WTC11 (cell line): ENCODE results near the gene CACNA2D3. TPM values are rescaled to one million over a fixed set of nuclear protein-coding genes. Genes with fewer than 3 reads are reported as not detected.

ENCODE experiments used
- ATAC-seq: fragments of 200-7000 bp; cut with Tn5 transposase; 2 replicates; pipeline ENCODE4 v1.10.0; 2021; ENCODE audit warnings: mild to moderate bottlenecking, moderate library complexity
- CTCF ChIA-PET: fragments of 300-600 bp; sonication (Branson Sonifier 250); formaldehyde crosslinking; loops from one replicate; lab custom pipeline; 2021; ENCODE audit warnings: antibody characterized with exemption; lab: Charles Lee
- POLR2A ChIA-PET: fragments of 350-600 bp; sonication (Branson Sonifier 250); formaldehyde crosslinking; loops from one replicate; lab custom pipeline; 2021; ENCODE audit warnings: antibody characterized with exemption; lab: Charles Lee
- DNase-seq: peaks from one replicate; pipeline ENCODE4 v3.0.0; 2021; ENCODE audit warnings: low spot score
- H3K27ac Mint-ChIP-seq: 2 replicates; pipeline ENCODE4 v1.8.0; 2021; ENCODE audit warnings: mixed read lengths
- H3K27me3 Mint-ChIP-seq: 2 replicates; pipeline ENCODE4 v1.8.0; 2021; ENCODE audit warnings: low read depth, mild to moderate bottlenecking, moderate library complexity, mixed read lengths
- H3K36me3 Mint-ChIP-seq: 2 replicates; pipeline ENCODE4 v1.8.0; 2021; ENCODE audit warnings: mixed read lengths
- H3K4me1 Mint-ChIP-seq: 2 replicates; pipeline ENCODE4 v1.8.0; 2022; ENCODE audit warnings: mixed read lengths
- H3K4me3 Mint-ChIP-seq: 2 replicates; pipeline ENCODE4 v1.8.0; 2021; ENCODE audit warnings: mild to moderate bottlenecking, moderate library complexity, mixed read lengths
- H3K9me3 Mint-ChIP-seq: 2 replicates; pipeline ENCODE4 v1.8.0; 2021; ENCODE audit warnings: mixed read lengths
- E2F4 ChIP-seq: sonication (generic); formaldehyde crosslinking; IDR thresholded peaks from 2 replicates; pipeline ENCODE4 v1.8.1; 2022; ENCODE audit warnings: low read depth, mild to moderate bottlenecking, moderate library complexity, missing genetic modification reagents, borderline replicate concordance
- ERG ChIP-seq: fragments of 250-450 bp; sonication (Bioruptor Pico); IDR thresholded peaks from 2 replicates; pipeline ENCODE4 v1.8.0; 2021; ENCODE audit warnings: mild to moderate bottlenecking
- GRHL2 ChIP-seq: fragments of 250-450 bp; sonication (Bioruptor Pico); IDR thresholded peaks from 2 replicates; pipeline ENCODE4 v1.8.0; 2022; ENCODE audit warnings: mild to moderate bottlenecking, moderate library complexity; ENCODE audit not compliant: insufficient replicate concordance, severe bottlenecking
- GTF2I ChIP-seq: fragments of 250-450 bp; sonication (Bioruptor Pico); conservative IDR thresholded peaks from 2 replicates; pipeline ENCODE4 v1.4.0; 2021; ENCODE audit warnings: mild to moderate bottlenecking
- HMGA2 ChIP-seq: fragments of 250-450 bp; sonication (Bioruptor Pico); IDR thresholded peaks from 2 replicates; pipeline ENCODE4 v1.4.0; 2021; ENCODE audit warnings: mild to moderate bottlenecking, moderate library complexity
- IRF2 ChIP-seq: sonication (generic); formaldehyde crosslinking; IDR thresholded peaks from 2 replicates; pipeline ENCODE4 v1.8.0; 2022; ENCODE audit warnings: low read depth, missing genetic modification reagents, borderline replicate concordance
- MLX ChIP-seq: sonication (generic); formaldehyde crosslinking; IDR thresholded peaks from 2 replicates; pipeline ENCODE4 v1.8.1; 2023; ENCODE audit warnings: mild to moderate bottlenecking, missing genetic modification reagents, moderate library complexity
- NFATC4 ChIP-seq: fragments of 250-450 bp; sonication (Bioruptor Pico); IDR thresholded peaks from 2 replicates; pipeline ENCODE4 v1.9.0; 2021; ENCODE audit warnings: mild to moderate bottlenecking
- NFE2L1 ChIP-seq: sonication (generic); formaldehyde crosslinking; IDR thresholded peaks from 2 replicates; pipeline ENCODE4 v1.8.1; 2023; ENCODE audit warnings: missing genetic modification reagents
- NR2C2 ChIP-seq: sonication (generic); formaldehyde crosslinking; IDR thresholded peaks from 2 replicates; pipeline ENCODE4 v1.8.0; 2022; ENCODE audit warnings: mild to moderate bottlenecking, missing genetic modification reagents
- PRRX2 ChIP-seq: fragments of 250-450 bp; sonication (Bioruptor Pico); IDR thresholded peaks from 2 replicates; pipeline ENCODE4 v1.8.0; 2021; ENCODE audit warnings: mild to moderate bottlenecking
- SMAD4 ChIP-seq: sonication (generic); formaldehyde crosslinking; IDR thresholded peaks from 2 replicates; pipeline ENCODE4 v1.8.0; 2022; ENCODE audit warnings: mild to moderate bottlenecking, missing genetic modification reagents
- ZBTB21 ChIP-seq: sonication (generic); formaldehyde crosslinking; IDR thresholded peaks from 2 replicates; pipeline ENCODE4 v1.8.1; 2023; ENCODE audit warnings: mild to moderate bottlenecking, missing genetic modification reagents, borderline replicate concordance
- ZMAT4 ChIP-seq: fragments of 250-450 bp; sonication (Bioruptor Pico); IDR thresholded peaks from 2 replicates; pipeline ENCODE4 v1.9.0; 2021; ENCODE audit warnings: mild to moderate bottlenecking
- ZNF281 ChIP-seq: sonication (generic); formaldehyde crosslinking; IDR thresholded peaks from 2 replicates; pipeline ENCODE4 v1.8.0; 2023; ENCODE audit warnings: mild to moderate bottlenecking, missing genetic modification reagents
- ZNF416 ChIP-seq: fragments of 250-450 bp; sonication (Bioruptor Pico); IDR thresholded peaks from 2 replicates; pipeline ENCODE4 v1.9.0; 2021; ENCODE audit warnings: mild to moderate bottlenecking, inconsistent platforms
- ZNF425 ChIP-seq: fragments of 250-450 bp; sonication (Bioruptor Pico); conservative IDR thresholded peaks from 2 replicates; pipeline ENCODE4 v1.9.0; 2021; ENCODE audit warnings: mild to moderate bottlenecking
- ZNF671 ChIP-seq: fragments of 250-450 bp; sonication (Bioruptor Pico); IDR thresholded peaks from 2 replicates; pipeline ENCODE4 v1.8.0; 2021; ENCODE audit warnings: mild to moderate bottlenecking
- total RNA-seq: library from RNA; stranded (reverse); gene quantifications from 3 replicates; pipeline ENCODE4 v1.2.3, GENCODE V29; 2021
- TF ChIP-seq, protein P1 (sequence below): sonication (generic); formaldehyde crosslinking; IDR thresholded peaks from 2 replicates; pipeline ENCODE4 v1.8.1; 2022; ENCODE audit warnings: low read depth, missing genetic modification reagents, borderline replicate concordance
- TF ChIP-seq, protein P2 (sequence below): fragments of 250-450 bp; sonication (Bioruptor Pico); IDR thresholded peaks from 2 replicates; pipeline ENCODE4 v1.9.0; 2021; ENCODE audit warnings: mild to moderate bottlenecking
- TF ChIP-seq, protein P3 (sequence below): sonication (generic); formaldehyde crosslinking; IDR thresholded peaks from 2 replicates; pipeline ENCODE4 v1.8.1; 2022; ENCODE audit warnings: mild to moderate bottlenecking, moderate library complexity, missing genetic modification reagents

CACNA2D3 gene
- total RNA-seq, 1 experiment from 2014 or later: 5.0 TPM

GRCh38 chr3:54631516-54632325 lies 509.4 kb downstream of the CACNA2D3 start:
- ChIA-PET CTCF (interaction anchor here (1.7 to 1.9 kb wide), 2 partner anchors 93 to 198 kb away, joined by 6 read pairs; no protein-coding TSS in a partner anchor), POLR2A (interaction anchor here (1.2 to 3.2 kb wide), 3 partner anchors 9 to 199 kb away, joined by 3 to 17 read pairs (median 4); no protein-coding TSS in a partner anchor)
- Mint-ChIP-seq H3K4me1 (peaks cover 27% of the 10 kb centered on the region), H3K4me3 (no peak overlapping the region), H3K27ac (peak overlapping the region; percentile 33; the same call in 1 of the 2 replicates), H3K36me3 (peaks cover 6% of the 10 kb centered on the region), H3K9me3 (peaks cover 18% of the 10 kb centered on the region), H3K27me3 (no peaks in the 10 kb centered on the region)
- DNase-seq (no peak), ATAC-seq (no peak)
- TF ChIP-seq ZNF425 (CRISPR knock-in tag): peak; percentile 93
- TF ChIP-seq HMGA2 (CRISPR knock-in tag): no peak
- no peak for TF ChIP-seq ZNF281 (CRISPR knock-in tag)
- TF ChIP-seq NR2C2 (CRISPR knock-in tag): no peak
- TF ChIP-seq E2F4 (CRISPR knock-in tag): no peak
- TF ChIP-seq ZMAT4 (CRISPR knock-in tag): peak; percentile 85; the same call in 1 of the 2 replicates
- TF ChIP-seq, protein P1, sequence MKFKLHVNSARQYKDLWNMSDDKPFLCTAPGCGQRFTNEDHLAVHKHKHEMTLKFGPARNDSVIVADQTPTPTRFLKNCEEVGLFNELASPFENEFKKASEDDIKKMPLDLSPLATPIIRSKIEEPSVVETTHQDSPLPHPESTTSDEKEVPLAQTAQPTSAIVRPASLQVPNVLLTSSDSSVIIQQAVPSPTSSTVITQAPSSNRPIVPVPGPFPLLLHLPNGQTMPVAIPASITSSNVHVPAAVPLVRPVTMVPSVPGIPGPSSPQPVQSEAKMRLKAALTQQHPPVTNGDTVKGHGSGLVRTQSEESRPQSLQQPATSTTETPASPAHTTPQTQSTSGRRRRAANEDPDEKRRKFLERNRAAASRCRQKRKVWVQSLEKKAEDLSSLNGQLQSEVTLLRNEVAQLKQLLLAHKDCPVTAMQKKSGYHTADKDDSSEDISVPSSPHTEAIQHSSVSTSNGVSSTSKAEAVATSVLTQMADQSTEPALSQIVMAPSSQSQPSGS (CRISPR knock-in tag): no peak
- no peak for TF ChIP-seq MLX
- no peak for TF ChIP-seq NFE2L1
- no peak for TF ChIP-seq ZBTB21 (CRISPR knock-in tag)
- TF ChIP-seq IRF2: no peak
- TF ChIP-seq, protein P2, sequence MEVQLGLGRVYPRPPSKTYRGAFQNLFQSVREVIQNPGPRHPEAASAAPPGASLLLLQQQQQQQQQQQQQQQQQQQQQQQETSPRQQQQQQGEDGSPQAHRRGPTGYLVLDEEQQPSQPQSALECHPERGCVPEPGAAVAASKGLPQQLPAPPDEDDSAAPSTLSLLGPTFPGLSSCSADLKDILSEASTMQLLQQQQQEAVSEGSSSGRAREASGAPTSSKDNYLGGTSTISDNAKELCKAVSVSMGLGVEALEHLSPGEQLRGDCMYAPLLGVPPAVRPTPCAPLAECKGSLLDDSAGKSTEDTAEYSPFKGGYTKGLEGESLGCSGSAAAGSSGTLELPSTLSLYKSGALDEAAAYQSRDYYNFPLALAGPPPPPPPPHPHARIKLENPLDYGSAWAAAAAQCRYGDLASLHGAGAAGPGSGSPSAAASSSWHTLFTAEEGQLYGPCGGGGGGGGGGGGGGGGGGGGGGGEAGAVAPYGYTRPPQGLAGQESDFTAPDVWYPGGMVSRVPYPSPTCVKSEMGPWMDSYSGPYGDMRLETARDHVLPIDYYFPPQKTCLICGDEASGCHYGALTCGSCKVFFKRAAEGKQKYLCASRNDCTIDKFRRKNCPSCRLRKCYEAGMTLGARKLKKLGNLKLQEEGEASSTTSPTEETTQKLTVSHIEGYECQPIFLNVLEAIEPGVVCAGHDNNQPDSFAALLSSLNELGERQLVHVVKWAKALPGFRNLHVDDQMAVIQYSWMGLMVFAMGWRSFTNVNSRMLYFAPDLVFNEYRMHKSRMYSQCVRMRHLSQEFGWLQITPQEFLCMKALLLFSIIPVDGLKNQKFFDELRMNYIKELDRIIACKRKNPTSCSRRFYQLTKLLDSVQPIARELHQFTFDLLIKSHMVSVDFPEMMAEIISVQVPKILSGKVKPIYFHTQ (CRISPR knock-in tag): peak; percentile 90; the same call in 1 of the 2 replicates
- peak; percentile 75 for TF ChIP-seq PRRX2 (CRISPR knock-in tag)
- TF ChIP-seq ZNF671 (CRISPR knock-in tag): peak; percentile 81
- TF ChIP-seq ZNF416: peak; percentile 97
- peak; percentile 94 for TF ChIP-seq NFATC4
- TF ChIP-seq, protein P3, sequence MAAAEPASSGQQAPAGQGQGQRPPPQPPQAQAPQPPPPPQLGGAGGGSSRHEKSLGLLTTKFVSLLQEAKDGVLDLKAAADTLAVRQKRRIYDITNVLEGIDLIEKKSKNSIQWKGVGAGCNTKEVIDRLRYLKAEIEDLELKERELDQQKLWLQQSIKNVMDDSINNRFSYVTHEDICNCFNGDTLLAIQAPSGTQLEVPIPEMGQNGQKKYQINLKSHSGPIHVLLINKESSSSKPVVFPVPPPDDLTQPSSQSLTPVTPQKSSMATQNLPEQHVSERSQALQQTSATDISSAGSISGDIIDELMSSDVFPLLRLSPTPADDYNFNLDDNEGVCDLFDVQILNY (CRISPR knock-in tag): no peak
- no peak for TF ChIP-seq GRHL2 (CRISPR knock-in tag)
- peak; percentile 88 for TF ChIP-seq ERG (CRISPR knock-in tag)
- no peak for TF ChIP-seq GTF2I
- no peak for TF ChIP-seq SMAD4
